GM23248 (cell line): ENCODE results near the gene HDAC6.

Experiments
- EZH2 ChIP-seq: fragments of 200-600 bp; sonication (generic); IDR thresholded peaks from 2 replicates; pipeline ENCODE4 v1.6.1; 2018; ENCODE audit warnings: antibody characterized with exemption, mild to moderate bottlenecking; ENCODE audit not compliant: insufficient read depth, poor library complexity, severe bottlenecking
- EZH2phosphoT487 ChIP-seq: fragments of 200-600 bp; sonication (generic); IDR thresholded peaks from 2 replicates; pipeline ENCODE4 v1.6.1; 2018; ENCODE audit warnings: antibody characterized with exemption, moderate library complexity, mild to moderate bottlenecking, low read depth; ENCODE audit not compliant: insufficient read depth

DNA sequence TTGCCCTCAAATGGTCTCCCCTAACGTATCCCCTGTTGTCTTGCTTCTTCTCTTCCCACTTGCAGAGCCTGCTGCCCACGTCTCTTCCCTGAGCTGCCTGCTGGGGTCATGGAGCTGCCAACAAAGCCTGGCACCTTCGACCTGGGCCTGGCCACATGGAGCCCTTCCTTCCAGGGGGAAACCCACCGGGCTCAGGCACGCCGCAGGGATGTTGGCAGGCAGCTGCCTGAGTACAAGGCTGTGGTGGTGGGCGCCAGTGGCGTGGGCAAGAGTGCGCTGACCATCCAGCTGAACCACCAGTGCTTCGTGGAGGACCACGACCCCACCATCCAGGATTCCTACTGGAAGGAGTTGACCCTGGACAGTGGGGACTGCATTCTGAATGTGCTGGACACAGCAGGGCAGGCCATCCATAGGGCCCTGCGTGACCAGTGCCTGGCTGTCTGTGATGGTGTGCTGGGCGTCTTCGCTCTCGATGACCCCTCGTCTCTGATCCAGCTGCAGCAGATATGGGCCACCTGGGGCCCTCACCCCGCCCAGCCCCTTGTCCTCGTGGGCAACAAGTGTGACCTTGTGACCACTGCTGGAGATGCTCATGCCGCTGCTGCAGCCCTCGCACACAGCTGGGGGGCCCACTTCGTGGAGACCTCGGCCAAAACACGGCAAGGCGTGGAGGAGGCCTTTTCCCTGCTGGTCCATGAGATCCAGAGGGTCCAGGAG, 27.3 kb downstream of the HDAC6 start:
- no peak for TF ChIP-seq EZH2phosphoT487
- TF ChIP-seq EZH2, result no peak
